ENCODE results near the gene PIGV. TPM values are rescaled to one million over a fixed set of nuclear protein-coding genes. Genes with fewer than 3 reads are reported as not detected.

Gene PIGV
- polyA plus RNA-seq (2013, experiment 1 of 2) = 3.6 TPM
- 3.5 TPM for polyA plus RNA-seq (2013, experiment 2 of 2)

DNA sequence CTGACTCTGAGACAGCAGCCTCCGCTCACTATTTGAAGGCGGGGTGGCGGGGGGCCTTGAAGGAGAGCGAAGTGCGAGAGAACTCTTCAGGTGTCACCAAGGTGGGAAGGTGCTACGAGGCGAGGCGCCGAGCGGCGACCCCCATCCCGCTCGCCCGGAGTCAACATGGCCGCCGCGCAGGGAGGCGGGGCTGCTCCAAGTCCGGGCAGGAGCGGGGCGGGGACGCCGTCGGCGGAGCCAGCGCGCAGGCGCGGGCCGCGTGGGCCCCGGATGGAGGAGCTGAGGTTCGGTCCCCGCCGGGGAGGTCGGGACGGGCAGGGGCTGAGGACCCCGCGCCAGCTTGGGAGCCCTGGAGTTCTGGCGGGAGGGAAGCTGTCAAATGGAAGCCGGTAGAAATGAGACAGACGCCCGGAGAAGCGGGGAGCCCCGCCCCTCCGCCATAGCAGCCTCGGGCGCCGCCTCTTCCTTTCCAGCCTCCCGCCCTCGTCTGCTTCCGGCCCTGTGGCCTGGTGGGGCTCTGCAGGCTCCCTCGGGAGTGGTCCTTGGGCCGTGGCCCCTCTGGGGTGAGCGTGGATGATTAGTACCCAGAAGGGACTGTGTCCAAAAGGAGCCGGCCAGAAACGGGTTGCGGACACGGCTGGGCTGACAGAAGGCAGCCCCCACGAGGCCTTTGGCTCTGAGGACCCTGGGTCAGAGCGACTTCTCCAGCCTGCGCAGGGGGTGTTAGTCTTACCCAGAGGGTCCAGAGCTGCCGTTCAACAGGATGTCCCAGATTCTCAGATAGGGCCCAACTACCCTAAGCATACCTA, at the start of gene PIGV:
Gene PIGV (plus strand): TSS at position 245 of the 809 bp plus-strand sequence. CDS start 2,866 bp downstream, outside the sequence.
- H2BK15ac ChIP-seq (replicated peaks; ENCODE audit: low read depth) = no peak within 1 kb of the TSS
- WGBS (ENCODE audit: extremely low coverage, insufficient coverage, low lambda C conversion rate) = no CpG with 5 or more reads among the region's 63 CpGs
- H2BK120ac ChIP-seq (ENCODE audit: low read depth, low read length) = peak within 1 kb of the TSS; percentile 8
- H3K9ac ChIP-seq (ENCODE audit: low read length) = peak within 1 kb of the TSS; percentile 84
- peak within 1 kb of the TSS; percentile 30 for H4K8ac ChIP-seq (ENCODE audit: low read depth, low read length)
- peaks cover 16% of the 10 kb centered on the region for H3K4me1 ChIP-seq (ENCODE audit: control insufficient read depth, low read depth, low read length)
- peak within 1 kb of the TSS; percentile 71 for H3K4me3 ChIP-seq (ENCODE audit: low read length)
- peak within 1 kb of the TSS; percentile 98 for H3K23ac ChIP-seq (ENCODE audit: low read length)
- peaks cover 2% of the 10 kb centered on the region for H3K79me1 ChIP-seq (ENCODE audit: low read length)
- H3K27me3 ChIP-seq (ENCODE audit: insufficient read depth, low read length, poor library complexity) = no peaks in the 10 kb centered on the region
- peak within 1 kb of the TSS; percentile 75 for H3K18ac ChIP-seq (ENCODE audit: low read length)
- peak within 1 kb of the TSS; percentile 90 for H2BK5ac ChIP-seq (ENCODE audit: low read length)
- H2AK5ac ChIP-seq (ENCODE audit: low read length) = peak within 1 kb of the TSS; percentile 84
- peak within 1 kb of the TSS; percentile 97 for H3K4ac ChIP-seq (ENCODE audit: low read depth, low read length)
- no peaks in the 10 kb centered on the region for H3K79me2 ChIP-seq (ENCODE audit: control insufficient read depth, insufficient read depth, low read length)
- H3K4me2 ChIP-seq (ENCODE audit: low read length) = peak within 1 kb of the TSS; percentile 84
- peak within 1 kb of the TSS; percentile 94 for H3K56ac ChIP-seq (ENCODE audit: low read length)
- DNase-seq = peak; percentile 93
- no peaks in the 10 kb centered on the region for H3K36me3 ChIP-seq (ENCODE audit: control insufficient read depth, insufficient read depth, low read length)
- H4K5ac ChIP-seq (ENCODE audit: low read length) = peak within 1 kb of the TSS; percentile 96
- peak within 1 kb of the TSS; percentile 96 for H3K27ac ChIP-seq (ENCODE audit: low read depth, low read length)

DNA sequence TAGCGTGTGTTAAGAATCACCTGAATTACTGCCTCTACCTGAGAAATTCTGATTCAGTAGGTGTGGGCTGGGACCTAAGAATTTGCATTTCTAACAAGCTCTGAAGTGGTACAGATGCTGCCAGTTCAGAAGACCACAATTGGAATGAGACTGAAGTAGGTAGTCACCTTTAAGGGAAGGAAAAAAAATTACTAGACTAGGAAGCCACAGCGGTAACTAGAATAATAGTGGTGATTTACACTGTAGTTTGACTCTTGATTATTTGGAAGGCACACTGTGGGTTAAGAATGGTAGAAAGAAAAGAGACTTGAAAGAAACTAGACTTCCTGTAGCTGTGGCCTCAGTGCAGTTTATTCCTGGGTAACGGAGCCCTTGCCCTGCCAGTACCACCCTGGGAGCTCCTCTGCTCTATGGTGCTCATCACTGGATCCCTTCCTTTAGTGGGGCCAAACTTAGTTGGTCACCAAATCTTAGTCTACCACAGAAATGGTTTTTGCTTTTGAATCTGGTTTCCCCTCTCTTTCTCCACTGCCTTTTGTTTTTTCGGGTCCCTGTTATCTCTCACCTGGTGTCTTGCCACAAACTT, 48.3 kb upstream of the PIGV start:
- H2BK5ac ChIP-seq (ENCODE audit: low read length) = no peak overlapping the region
- H2BK120ac ChIP-seq (ENCODE audit: low read depth, low read length) = no peak overlapping the region
- H4K8ac ChIP-seq (ENCODE audit: low read depth, low read length) = no peak overlapping the region
- no peak overlapping the region for H3K4me2 ChIP-seq (ENCODE audit: low read length)
- H3K4ac ChIP-seq (ENCODE audit: low read depth, low read length) = no peak overlapping the region
- no peak overlapping the region for H2BK15ac ChIP-seq (replicated peaks; ENCODE audit: low read depth)
- DNase-seq = no peak
- H2AK5ac ChIP-seq (ENCODE audit: low read length) = no peak overlapping the region
- no peaks in the 10 kb centered on the region for H3K27me3 ChIP-seq (ENCODE audit: insufficient read depth, low read length, poor library complexity)
- H3K23ac ChIP-seq (ENCODE audit: low read length) = no peak overlapping the region
- H3K9ac ChIP-seq (ENCODE audit: low read length) = no peak overlapping the region
- no peak overlapping the region for H4K5ac ChIP-seq (ENCODE audit: low read length)
- peaks cover 17% of the 10 kb centered on the region for H3K79me1 ChIP-seq (ENCODE audit: low read length)
- H3K36me3 ChIP-seq (ENCODE audit: control insufficient read depth, insufficient read depth, low read length) = peaks cover 5% of the 10 kb centered on the region
- H3K79me2 ChIP-seq (ENCODE audit: control insufficient read depth, insufficient read depth, low read length) = peaks cover 18% of the 10 kb centered on the region
- no CpG with 5 or more reads among the region's 4 CpGs for WGBS (ENCODE audit: extremely low coverage, insufficient coverage, low lambda C conversion rate)
- no peak overlapping the region for H3K56ac ChIP-seq (ENCODE audit: low read length)
- H3K4me3 ChIP-seq (ENCODE audit: low read length) = no peak overlapping the region
- H3K18ac ChIP-seq (ENCODE audit: low read length) = no peak overlapping the region
- H3K27ac ChIP-seq (ENCODE audit: low read depth, low read length) = no peak overlapping the region
- peaks cover 4% of the 10 kb centered on the region for H3K4me1 ChIP-seq (ENCODE audit: control insufficient read depth, low read depth, low read length)

DNA sequence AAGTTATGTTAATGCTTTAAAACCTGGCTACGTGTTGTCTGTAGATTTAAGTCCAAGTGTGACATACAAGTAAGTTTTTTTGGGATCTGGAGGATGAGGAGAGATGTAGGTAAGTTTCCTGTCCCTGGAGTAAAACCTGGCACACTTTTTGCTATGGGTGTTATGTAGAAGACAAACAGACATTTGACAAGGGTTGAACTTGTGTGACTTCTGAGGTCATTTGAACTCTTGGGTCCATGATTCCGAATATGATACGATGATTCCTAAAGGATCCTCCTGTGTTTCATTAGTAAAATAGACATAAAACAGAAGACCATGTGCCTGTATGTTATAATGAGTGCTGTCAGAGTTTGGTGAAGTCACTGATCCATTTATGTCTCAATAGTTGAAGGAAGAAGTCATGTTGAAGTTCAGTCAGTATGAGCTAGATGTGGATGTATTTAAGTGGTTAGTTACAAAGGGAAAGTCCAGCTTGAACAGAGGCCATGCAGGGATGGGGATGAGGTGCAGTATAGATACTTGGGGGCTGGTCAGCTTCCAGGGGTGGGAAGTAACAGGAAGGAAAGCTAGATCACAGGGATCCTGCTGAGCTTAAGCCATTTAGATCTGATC, 47.6 kb upstream of the PIGV start:
- H3K18ac ChIP-seq (ENCODE audit: low read length) = no peak overlapping the region
- H3K56ac ChIP-seq (ENCODE audit: low read length) = no peak overlapping the region
- no peak overlapping the region for H2BK15ac ChIP-seq (replicated peaks; ENCODE audit: low read depth)
- peaks cover 4% of the 10 kb centered on the region for H3K4me1 ChIP-seq (ENCODE audit: control insufficient read depth, low read depth, low read length)
- no peak overlapping the region for H4K5ac ChIP-seq (ENCODE audit: low read length)
- no peak for DNase-seq
- H2BK120ac ChIP-seq (ENCODE audit: low read depth, low read length) = no peak overlapping the region
- WGBS (ENCODE audit: extremely low coverage, insufficient coverage, low lambda C conversion rate) = no CpG with 5 or more reads among the region's 3 CpGs
- no peak overlapping the region for H3K9ac ChIP-seq (ENCODE audit: low read length)
- H3K4ac ChIP-seq (ENCODE audit: low read depth, low read length) = no peak overlapping the region
- peaks cover 4% of the 10 kb centered on the region for H3K36me3 ChIP-seq (ENCODE audit: control insufficient read depth, insufficient read depth, low read length)
- peaks cover 17% of the 10 kb centered on the region for H3K79me2 ChIP-seq (ENCODE audit: control insufficient read depth, insufficient read depth, low read length)
- H3K27me3 ChIP-seq (ENCODE audit: insufficient read depth, low read length, poor library complexity) = no peaks in the 10 kb centered on the region
- H3K79me1 ChIP-seq (ENCODE audit: low read length) = peaks cover 18% of the 10 kb centered on the region
- H3K23ac ChIP-seq (ENCODE audit: low read length) = no peak overlapping the region
- H3K4me2 ChIP-seq (ENCODE audit: low read length) = no peak overlapping the region
- H3K27ac ChIP-seq (ENCODE audit: low read depth, low read length) = no peak overlapping the region
- H2AK5ac ChIP-seq (ENCODE audit: low read length) = no peak overlapping the region
- no peak overlapping the region for H4K8ac ChIP-seq (ENCODE audit: low read depth, low read length)
- no peak overlapping the region for H2BK5ac ChIP-seq (ENCODE audit: low read length)
- no peak overlapping the region for H3K4me3 ChIP-seq (ENCODE audit: low read length)

DNA sequence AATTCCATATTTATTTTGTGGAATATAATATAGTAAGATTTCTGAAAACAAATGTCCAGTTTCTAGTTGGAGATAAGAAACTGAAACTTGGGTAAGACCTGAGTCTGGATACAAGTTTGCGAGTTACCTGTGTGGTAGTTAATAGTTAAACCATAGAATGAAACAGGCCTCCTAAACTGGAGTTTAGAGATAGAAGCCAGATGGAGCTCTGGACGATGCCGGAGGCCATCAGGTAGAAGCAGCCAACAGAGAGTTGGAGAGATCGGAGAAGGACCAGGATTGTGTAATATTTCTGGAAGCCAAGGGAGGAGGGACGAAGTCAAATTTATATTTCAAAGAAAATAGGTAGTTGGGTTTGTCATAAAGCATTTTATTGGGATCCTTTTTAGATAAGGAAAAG, 46.8 kb upstream of the PIGV start:
- Histone ChIP-seq H3K27me3 (ENCODE audit: insufficient read depth, low read length, poor library complexity) (no peaks in the 10 kb centered on the region), H3K27ac (ENCODE audit: low read depth, low read length) (no peak overlapping the region), H3K56ac (ENCODE audit: low read length) (no peak overlapping the region), H3K4me3 (ENCODE audit: low read length) (no peak overlapping the region), H2BK120ac (ENCODE audit: low read depth, low read length) (no peak overlapping the region), H4K5ac (ENCODE audit: low read length) (no peak overlapping the region), H2BK5ac (ENCODE audit: low read length) (no peak overlapping the region), H3K79me2 (ENCODE audit: control insufficient read depth, insufficient read depth, low read length) (peaks cover 19% of the 10 kb centered on the region), H3K4me1 (ENCODE audit: control insufficient read depth, low read depth, low read length) (peaks cover 4% of the 10 kb centered on the region), H3K18ac (ENCODE audit: low read length) (no peak overlapping the region), H3K9ac (ENCODE audit: low read length) (no peak overlapping the region), H4K8ac (ENCODE audit: low read depth, low read length) (no peak overlapping the region), H3K4ac (ENCODE audit: low read depth, low read length) (no peak overlapping the region), H3K79me1 (ENCODE audit: low read length) (peaks cover 17% of the 10 kb centered on the region), H3K36me3 (ENCODE audit: control insufficient read depth, insufficient read depth, low read length) (peaks cover 4% of the 10 kb centered on the region), H2BK15ac (replicated peaks; ENCODE audit: low read depth) (no peak overlapping the region), H3K23ac (ENCODE audit: low read length) (no peak overlapping the region), H3K4me2 (ENCODE audit: low read length) (no peak overlapping the region), H2AK5ac (ENCODE audit: low read length) (no peak overlapping the region)
- no peak for DNase-seq
- no CpG with 5 or more reads among the region's 5 CpGs for WGBS (ENCODE audit: extremely low coverage, insufficient coverage, low lambda C conversion rate)

DNA sequence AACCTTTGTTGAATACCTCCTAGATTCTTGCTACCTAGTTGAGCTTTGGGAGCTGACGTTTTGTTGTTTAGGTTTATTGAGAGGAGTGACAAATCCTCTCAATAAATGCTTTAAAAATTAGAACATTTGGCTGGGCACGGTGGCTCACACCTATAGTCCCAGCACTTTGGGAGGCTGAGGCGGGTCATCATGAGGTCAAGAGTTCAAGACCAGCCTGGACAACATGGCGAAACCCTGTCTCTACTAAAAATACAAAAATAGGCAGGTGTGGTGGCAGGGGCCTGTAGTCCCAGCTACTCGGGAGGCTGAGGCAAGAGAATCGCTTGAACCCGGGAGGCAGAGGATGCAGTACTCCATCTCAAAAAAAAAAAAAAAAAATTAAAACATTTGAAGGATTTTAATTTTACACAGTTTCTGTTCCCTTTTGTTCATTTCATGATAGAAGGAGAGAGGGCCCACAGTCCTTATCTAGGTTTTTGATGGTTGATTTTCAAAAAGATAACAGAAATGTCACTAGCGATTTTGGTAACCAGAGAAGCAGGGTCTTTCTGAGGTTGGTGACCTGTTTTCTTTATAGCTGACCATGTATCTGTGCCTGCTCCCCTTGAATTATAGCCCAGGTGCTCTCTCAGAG, 44.2 kb upstream of the PIGV start:
- no peak overlapping the region for H4K5ac ChIP-seq (ENCODE audit: low read length)
- no peak overlapping the region for H2BK15ac ChIP-seq (replicated peaks; ENCODE audit: low read depth)
- no CpG with 5 or more reads among the region's 8 CpGs for WGBS (ENCODE audit: extremely low coverage, insufficient coverage, low lambda C conversion rate)
- H3K27ac ChIP-seq (ENCODE audit: low read depth, low read length) = no peak overlapping the region
- peaks cover 19% of the 10 kb centered on the region for H3K79me2 ChIP-seq (ENCODE audit: control insufficient read depth, insufficient read depth, low read length)
- DNase-seq = no peak
- no peak overlapping the region for H3K9ac ChIP-seq (ENCODE audit: low read length)
- peaks cover 4% of the 10 kb centered on the region for H3K4me1 ChIP-seq (ENCODE audit: control insufficient read depth, low read depth, low read length)
- H3K79me1 ChIP-seq (ENCODE audit: low read length) = peaks cover 23% of the 10 kb centered on the region
- no peak overlapping the region for H2BK120ac ChIP-seq (ENCODE audit: low read depth, low read length)
- H3K4ac ChIP-seq (ENCODE audit: low read depth, low read length) = no peak overlapping the region
- H3K56ac ChIP-seq (ENCODE audit: low read length) = no peak overlapping the region
- H4K8ac ChIP-seq (ENCODE audit: low read depth, low read length) = no peak overlapping the region
- H3K4me3 ChIP-seq (ENCODE audit: low read length) = no peak overlapping the region
- no peak overlapping the region for H3K23ac ChIP-seq (ENCODE audit: low read length)
- H3K27me3 ChIP-seq (ENCODE audit: insufficient read depth, low read length, poor library complexity) = no peaks in the 10 kb centered on the region
- H3K36me3 ChIP-seq (ENCODE audit: control insufficient read depth, insufficient read depth, low read length) = peaks cover 3% of the 10 kb centered on the region
- no peak overlapping the region for H3K4me2 ChIP-seq (ENCODE audit: low read length)
- H2AK5ac ChIP-seq (ENCODE audit: low read length) = no peak overlapping the region
- no peak overlapping the region for H2BK5ac ChIP-seq (ENCODE audit: low read length)
- H3K18ac ChIP-seq (ENCODE audit: low read length) = no peak overlapping the region
